ENCODE data around the gene CCDC187.

The CCDC187 gene

GRCh38 chr9:136303825-136304416, at the start of gene CCDC187:
CCDC187 (minus strand) TSS chr9:136304094; CDS start chr9:136303830, 264 bp downstream.
- no peak for DNase-seq

- no peak for DNase-seq
These were observed 49.2 kb upstream of the CCDC187 start for GRCh38 chr9:136353088-136353487.

- no peak for DNase-seq
These were observed 48.8 kb upstream of the CCDC187 start for GRCh38 chr9:136352682-136353081.

DNA sequence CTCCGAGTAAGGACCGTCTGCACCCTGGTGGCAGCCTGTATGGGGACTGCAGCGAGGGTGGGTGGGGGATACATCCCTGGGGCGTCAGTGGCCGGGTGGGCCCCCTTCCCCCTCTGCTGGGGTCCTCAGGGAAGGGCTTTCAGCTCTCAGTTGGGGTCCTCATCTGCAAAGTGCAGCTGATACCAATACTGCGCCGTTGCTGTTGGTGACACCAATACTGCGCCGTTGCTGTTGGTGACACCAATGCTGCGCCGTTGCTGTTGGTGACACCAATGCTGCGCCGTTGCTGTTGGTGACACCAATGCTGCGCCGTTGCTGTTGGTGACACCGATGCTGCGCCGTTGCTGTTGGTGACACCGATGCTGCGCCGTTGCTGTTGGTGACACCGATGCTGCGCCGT, 48.0 kb upstream of the CCDC187 start:
- peak; percentile 22 for DNase-seq

DNA sequence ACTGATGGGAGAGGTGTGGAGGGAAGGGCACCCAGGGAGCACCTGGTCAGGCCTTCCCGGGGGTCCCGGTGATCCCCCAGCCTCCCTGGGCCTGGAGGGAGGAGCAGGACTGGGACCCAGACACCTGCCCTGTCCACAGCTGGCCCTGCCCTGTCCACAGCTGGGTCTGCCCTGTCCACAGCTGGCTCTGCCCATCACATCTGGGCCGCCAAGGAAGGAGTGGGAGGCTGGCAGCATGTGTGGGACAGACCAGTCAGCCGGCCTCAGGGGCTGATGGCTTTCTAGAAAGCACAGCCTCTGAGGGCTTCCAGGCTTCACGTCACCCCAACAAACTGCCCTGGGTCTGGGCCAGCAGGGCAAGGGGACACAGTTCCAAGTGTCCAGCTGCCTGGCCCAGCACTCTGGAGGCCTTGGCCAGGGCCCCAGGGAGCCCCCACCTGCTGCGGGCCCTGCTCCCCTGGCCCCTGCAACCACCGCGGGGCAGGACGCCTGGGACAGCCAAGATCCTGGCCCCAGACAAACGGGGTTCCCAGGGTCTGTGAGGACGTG, 47.4 kb upstream of the CCDC187 start:
- no peak for DNase-seq

DNA sequence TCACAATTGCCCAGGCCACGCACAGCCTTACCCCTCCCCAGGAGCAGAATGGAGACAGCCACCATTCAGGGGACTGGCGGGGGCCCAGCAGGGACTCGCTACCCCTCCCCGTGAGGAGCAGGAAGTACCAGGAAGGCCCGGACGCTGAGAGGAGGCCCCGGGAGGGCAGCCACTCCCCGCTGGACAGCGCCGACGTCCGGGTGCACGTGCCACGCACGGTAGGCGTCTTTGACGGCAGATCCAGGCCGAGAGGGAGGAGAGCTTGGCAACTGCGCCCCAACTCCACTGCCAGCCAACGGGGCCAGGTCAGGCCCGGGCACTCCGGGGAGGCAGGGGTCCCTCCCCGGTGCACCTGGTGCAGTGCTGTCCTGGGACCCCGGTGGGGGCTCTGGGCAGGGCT, 45.7 kb upstream of the CCDC187 start:
- no peak for DNase-seq

DNA sequence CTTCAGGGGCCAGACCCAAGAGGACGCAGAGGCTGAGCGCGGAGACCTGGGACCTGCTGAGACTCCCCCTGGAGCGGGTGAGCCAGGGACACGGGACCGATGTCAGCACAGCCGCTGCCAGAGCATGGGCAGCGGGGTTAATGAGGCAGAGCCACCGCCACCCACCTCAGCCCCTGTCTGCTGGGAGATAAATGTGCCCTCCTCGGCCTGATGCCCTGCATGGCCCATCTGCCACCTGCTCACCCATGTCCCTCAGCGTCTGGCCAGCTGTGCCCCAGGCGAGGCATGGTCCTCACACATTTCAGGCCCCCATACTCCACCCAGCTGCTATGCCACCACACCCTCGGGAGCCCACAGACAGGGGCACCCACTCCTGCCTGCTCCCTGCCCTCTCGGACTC, 44.8 kb upstream of the CCDC187 start:
- DNase-seq, result no peak

DNA sequence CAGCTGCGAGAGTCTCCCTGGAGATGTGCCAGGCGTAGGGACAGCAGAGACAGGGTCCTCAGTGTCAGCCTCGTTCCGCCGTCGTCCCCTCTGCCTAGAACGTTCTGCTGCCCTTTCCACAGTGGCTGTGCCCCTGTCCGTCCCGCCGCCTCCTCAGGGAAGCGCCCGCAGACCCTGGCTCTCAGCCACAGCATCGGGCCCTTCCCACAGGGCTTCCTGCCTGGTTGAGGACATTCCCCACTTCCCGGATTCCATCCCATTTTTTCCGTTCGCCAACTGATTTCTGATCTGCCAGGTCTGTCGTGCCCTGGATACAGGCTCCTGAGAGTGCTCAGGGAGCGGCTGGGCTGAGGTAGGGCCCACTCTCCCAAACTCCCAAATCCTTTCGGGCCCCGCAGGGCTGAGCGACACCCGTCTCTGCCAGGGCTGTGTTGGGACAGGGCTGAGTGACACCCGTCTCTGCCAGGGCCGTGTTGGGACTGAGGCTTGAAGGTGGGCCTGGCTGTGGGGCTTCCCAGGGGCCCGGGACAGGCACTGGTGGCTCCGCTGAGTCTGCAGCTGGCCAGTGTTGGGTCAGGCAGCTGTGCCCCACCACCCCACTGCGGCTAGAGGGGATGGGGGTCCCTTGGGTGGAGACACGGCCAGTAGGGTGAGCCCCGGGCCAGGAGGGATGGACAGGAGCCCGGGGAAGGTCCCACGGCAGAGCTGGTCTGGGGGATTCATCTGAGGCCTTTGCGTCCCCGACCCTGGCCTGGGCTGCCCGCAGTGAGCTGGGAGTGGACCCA, 43.8 kb upstream of the CCDC187 start:
- no peak for DNase-seq

- no peak for DNase-seq
These were observed 43.1 kb upstream of the CCDC187 start for GRCh38 chr9:136346927-136347465.

- DNase-seq, result no peak
These were observed 42.2 kb upstream of the CCDC187 start for GRCh38 chr9:136346157-136346481.

DNA sequence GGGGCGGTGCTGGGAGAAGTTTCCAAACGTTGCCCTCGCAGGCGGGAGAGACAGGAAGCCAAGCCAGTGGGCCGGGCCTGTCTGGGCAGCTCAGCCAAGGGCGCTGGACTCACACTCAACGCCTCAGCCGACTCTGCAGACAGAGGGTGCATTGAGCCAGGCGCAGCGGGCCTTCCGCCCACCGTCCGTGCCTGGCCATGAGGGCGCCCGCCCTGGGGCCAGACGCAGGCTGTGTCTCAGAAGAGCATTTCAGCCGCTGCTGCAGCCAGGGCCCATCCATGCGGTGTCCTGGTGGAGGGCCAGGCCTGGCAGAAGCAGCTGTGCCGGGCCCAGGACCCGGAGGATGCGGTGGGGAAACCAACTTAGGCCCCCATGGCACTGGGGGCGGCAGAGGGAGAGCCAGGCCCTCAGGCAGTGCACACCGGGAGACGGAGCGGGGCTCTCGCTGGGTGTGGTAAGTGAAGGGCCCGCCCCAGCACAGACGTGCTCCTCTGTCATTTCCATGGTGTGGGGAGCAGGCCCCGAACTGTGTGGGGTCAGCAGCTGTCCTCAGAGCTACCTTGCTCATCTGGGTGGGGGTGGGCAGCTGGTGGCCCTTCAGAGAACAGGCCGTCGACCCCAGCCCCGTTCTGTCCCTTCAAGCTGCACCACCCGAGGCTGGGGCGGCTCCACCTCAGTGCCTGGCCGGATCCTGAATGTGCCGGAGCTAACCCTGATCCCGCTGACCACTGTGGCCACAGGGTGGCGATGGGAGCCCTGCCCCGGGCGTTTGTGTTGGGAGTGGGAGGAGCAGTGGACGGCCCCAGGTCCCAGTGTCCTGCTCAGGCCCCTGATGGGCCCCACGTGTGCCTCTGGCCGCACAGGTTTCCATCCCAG, 41.6 kb upstream of the CCDC187 start:
- DNase-seq, result no peak

GRCh38 chr9:136344544-136345280, 40.8 kb upstream of the CCDC187 start:
- no peak for DNase-seq

- DNase-seq, result no peak
These were observed 40.0 kb upstream of the CCDC187 start for GRCh38 chr9:136343884-136344269.

- DNase-seq, result no peak
These were observed 39.4 kb upstream of the CCDC187 start for GRCh38 chr9:136343121-136343883.

GRCh38 chr9:136342181-136343120, 38.6 kb upstream of the CCDC187 start:
- DNase-seq, result no peak

DNA sequence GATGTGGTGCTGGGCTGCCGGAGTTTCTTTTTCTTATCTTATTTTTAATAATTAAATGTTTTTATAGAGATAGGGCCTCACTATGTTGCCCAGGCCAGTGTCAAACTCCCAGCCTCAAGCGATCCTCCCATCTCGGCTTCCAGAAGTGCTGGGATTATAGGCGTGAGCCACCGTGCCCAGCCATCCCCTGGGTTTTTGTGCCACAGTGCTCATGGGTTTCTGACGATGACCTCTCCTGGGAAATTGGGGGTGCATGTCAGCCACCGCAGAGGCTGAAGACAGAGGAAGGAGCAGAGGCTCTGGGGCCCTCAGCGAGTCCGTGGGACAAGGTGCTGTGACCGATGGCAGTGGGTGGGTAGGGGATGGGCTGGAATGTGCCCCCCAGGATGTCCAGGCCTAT, 37.9 kb upstream of the CCDC187 start:
- DNase-seq, result no peak

DNA sequence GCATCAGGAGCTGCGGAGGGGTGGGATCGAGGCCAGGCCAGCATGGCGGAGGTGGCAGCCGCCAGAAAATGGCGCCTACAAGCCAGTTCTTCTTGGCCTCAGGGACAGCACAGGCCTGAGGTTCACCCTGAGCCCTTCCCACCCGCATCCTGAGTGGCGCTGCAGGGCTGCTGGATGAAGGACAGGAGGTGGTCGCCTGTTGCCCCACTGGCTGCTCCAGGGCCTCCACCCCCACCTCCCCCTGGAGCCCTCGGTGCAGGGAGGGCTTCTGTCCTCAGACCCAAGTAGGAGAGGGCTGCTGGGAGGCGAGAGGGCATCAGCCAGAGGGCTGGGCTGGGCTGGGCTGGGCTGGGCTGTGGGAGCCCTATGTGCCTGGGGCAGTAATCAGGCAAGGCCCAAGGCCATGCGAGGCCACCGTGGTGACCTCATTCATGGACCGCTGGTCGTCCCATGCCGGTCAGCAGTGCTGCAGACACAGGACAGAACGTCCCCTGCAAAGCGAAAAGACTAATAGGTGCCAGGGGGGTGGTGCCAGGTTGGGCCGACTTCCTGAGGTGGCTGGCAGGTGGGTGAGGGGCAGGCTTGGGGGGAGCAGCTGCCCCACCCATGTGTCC, 37.3 kb upstream of the CCDC187 start:
- DNase-seq, result no peak

GRCh38 chr9:136340356-136341041, 36.6 kb upstream of the CCDC187 start:
- no peak for DNase-seq

DNA sequence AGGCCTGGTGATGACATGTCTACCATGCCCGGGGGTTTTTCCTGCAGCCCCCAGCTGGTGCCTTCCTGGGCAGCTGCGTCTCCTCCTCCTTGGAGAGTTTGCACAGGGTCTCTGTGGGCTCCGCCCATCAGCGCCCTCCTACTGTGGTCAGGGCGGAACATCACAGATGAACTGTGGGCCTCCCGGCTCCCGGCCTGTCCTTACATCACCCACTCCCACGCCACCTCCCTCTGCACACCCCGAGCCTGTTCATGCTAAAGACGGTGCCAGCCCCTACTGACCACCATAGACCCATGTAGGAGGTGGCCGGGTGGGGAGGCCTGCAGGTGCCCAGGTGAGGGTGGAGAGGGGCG, 36.0 kb upstream of the CCDC187 start:
- no peak for DNase-seq
